GM12873 (cell line): ENCODE data around the gene JMJD7.

Experiments used
- TF ChIP-seq, protein P1 (sequence below): IDR thresholded peaks from 2 replicates; pipeline ENCODE4 v1.5.1; 2012; ENCODE audit warnings: low read depth, mild to moderate bottlenecking, moderate library complexity, low read length, control low read depth; ENCODE audit not compliant: insufficient read depth; ENCODE audit errors: missing control alignments

Gene JMJD7

GRCh38 chr15:41801850-41802455 lies 25.9 kb upstream of the JMJD7 start:
- TF ChIP-seq, protein P1, sequence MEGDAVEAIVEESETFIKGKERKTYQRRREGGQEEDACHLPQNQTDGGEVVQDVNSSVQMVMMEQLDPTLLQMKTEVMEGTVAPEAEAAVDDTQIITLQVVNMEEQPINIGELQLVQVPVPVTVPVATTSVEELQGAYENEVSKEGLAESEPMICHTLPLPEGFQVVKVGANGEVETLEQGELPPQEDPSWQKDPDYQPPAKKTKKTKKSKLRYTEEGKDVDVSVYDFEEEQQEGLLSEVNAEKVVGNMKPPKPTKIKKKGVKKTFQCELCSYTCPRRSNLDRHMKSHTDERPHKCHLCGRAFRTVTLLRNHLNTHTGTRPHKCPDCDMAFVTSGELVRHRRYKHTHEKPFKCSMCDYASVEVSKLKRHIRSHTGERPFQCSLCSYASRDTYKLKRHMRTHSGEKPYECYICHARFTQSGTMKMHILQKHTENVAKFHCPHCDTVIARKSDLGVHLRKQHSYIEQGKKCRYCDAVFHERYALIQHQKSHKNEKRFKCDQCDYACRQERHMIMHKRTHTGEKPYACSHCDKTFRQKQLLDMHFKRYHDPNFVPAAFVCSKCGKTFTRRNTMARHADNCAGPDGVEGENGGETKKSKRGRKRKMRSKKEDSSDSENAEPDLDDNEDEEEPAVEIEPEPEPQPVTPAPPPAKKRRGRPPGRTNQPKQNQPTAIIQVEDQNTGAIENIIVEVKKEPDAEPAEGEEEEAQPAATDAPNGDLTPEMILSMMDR = no peak

DNA sequence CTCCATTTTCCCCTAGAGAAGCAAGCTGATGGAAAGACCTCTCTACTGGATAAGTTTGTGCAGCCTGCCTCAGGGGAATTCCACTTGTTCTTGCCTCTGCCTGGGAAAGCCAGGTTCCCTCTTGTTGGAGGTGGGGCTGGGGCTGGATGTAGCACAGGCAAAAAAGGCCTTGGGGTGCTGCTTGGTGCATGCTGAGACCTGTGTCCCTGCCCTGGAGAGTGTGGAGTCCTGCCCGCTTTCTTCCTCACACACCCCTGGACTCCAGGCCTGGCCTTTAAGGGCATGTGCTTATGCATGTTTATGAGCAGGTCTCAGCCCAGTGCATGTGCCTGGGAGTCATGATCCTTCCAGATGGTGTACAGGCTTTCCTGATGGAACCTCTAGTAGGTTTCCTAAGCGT lies 23.5 kb upstream of the JMJD7 start:
- TF ChIP-seq, protein P1 = no peak

- TF ChIP-seq, protein P1 = no peak
These were observed 22.8 kb upstream of the JMJD7 start for GRCh38 chr15:41804916-41805666.

DNA sequence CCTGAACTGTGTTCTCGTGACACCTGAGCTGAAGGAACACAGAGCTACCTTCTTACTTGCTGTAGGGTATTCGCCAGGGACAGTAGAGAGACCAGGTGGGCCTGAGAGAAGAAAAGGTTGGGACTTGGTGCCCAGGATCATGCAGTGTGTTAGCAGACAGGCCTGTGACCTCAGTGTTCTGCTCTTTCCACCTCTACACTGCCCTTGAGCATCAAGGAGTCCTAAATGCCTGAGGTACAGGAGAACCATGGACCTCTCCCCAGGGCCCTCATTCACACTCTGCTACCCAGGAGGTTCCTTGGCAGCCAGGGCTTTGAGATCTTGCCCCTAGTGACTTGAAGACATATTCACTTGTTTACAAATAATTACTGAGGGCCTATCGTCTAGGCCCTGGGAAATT lies 22.2 kb upstream of the JMJD7 start:
- TF ChIP-seq, protein P1 = no peak

GRCh38 chr15:41806291-41807181 lies 21.4 kb upstream of the JMJD7 start:
- TF ChIP-seq, protein P1 = no peak

DNA sequence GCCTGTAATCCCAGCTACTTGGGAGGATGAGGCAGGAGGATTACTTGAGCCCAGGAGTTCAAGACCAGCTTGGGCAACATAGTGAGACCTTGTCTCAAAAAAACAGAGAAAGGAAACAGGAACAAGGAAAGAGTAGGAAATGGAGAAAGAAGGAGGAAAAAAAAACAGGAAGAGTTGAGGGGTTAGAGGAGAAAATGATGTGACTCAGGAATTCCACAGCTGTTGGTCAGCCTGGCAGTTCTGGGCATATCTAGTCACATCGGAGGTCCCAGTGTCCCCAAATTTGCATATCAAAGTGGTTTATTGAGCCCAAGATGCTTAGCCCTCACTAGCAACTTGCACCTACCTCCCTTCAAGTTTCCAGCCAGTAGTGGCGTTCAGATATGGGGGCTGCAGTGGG lies 18.8 kb upstream of the JMJD7 start:
- TF ChIP-seq, protein P1 = no peak
